Activated CD4-positive, alpha-beta T cell treated with anti-CD3 and anti-CD28 coated beads, Interleukin-2, amount 50 U/mL, for 16 hours (primary cell): ENCODE data around the gene PNLIPRP1.

Source experiments
- DNase-seq: peaks from one replicate; pipeline ENCODE4 v3.0.0-alpha.2; 2020

Gene PNLIPRP1

DNA sequence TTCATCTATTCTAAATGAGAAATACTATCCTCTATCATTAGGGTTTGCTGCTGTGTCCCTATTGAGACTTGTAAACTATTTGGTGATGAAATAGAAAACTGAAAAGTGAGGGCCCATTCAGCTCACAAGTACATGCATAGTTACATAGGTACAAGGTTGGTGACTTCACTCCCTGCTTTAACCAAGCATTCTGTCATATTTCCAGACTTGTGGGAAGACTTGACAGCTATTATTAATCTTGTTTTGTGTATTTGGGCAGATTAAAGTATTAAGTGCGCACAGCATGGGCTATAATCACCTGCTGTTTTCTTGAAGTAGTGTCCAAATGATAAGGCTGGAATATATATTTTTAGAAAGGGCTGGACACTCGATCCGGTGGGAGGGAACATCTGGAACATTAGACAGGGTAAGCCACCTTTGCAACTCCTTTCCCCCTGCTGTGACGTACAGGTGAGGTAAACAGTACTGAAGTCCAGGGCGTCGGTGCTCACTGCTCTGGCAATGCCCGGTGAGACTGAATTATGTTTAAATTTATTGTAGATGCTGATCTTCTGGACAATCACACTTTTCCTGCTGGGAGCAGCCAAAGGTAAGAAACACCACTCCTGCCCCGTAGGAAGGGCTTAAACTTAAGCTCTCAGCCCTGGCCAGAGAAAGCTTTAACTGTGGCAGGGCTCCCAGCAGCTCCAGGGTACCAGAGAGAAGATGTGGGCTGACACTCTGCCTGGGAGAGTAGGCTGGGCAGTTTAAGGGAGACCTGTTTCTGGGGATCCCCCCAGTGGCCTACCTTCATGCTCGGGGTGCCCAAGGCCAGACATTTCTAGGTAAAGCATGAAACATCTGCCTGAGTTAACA is at the start of gene PNLIPRP1:
TSS of gene PNLIPRP1 (plus strand) at position 370 of the 855 bp plus-strand sequence. CDS start at position 541, 171 bp downstream.
- DNase-seq, result no peak

- no peak for DNase-seq
Measured at GRCh38 chr10:116542007-116542677, 48.6 kb upstream of the PNLIPRP1 start.

DNA sequence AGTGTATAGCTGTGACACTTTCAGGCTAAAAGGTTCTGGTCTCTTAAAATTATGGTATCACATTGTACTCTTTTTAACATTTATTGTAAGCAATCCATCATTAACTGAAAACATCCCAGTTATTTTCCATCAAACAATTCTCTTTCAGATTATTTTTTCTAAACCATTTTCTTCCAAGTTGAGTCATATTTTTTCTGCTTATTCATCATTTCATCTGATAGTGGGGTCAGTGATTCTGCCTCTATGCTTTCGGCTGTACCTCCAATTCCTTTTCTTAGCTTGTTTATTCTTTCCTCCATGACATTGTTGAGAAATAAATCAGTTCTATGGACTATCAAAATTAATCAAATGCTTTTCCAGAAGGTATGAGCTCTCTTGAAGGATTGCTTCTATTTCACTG is 45.6 kb upstream of the PNLIPRP1 start:
- no peak for DNase-seq

- DNase-seq, result no peak
Measured at GRCh38 chr10:116545756-116546155, 45.0 kb upstream of the PNLIPRP1 start, which contains the start of gene PNLIP. PNLIP (plus strand) TSS chr10:116545931; CDS start chr10:116546093, 162 bp downstream.

DNA sequence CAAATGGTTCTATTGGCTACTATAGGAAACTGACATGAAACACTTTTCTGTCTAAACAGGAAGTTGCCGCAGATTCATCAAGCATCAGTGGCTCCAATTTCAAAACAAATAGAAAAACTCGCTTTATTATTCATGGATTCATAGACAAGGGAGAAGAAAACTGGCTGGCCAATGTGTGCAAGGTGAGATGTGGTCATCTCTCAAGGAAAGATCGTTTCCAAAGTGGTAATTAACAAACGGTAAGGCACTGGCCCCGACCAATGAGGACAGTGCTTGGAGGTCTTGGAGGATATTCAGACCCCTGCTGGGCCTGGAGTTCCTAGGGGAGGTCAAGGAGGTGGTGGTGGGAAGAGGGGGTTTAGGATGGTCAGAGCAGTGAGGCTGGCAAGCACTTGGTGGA is 42.5 kb upstream of the PNLIPRP1 start:
- no peak for DNase-seq

GRCh38 chr10:116553378-116553980 is 37.3 kb upstream of the PNLIPRP1 start:
- DNase-seq, result no peak

- DNase-seq, result no peak
Measured at GRCh38 chr10:116554628-116555027, 36.1 kb upstream of the PNLIPRP1 start.

- no peak for DNase-seq
Measured at GRCh38 chr10:116555880-116556279, 34.9 kb upstream of the PNLIPRP1 start.

GRCh38 chr10:116557305-116557880 is 33.4 kb upstream of the PNLIPRP1 start:
- DNase-seq, result no peak

DNA sequence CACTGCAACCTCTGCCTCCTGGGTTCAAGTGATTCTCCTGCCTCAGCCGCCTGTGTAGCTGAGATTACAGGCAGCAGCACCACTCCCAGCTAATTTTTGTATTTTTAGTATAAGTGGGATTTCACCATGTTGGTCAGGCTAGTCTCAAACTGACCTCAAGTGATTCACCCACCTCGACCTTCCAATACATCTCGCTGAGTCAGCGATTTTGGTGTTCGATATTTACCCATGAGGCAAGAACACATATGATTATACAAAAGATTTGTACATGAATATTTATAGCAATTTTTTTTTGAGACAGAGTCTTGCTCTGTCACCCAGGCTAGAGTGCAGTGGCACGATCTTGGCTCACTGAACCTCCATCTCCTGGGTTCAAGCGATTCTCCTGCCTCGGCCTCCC is 25.2 kb upstream of the PNLIPRP1 start:
- DNase-seq, result no peak

DNA sequence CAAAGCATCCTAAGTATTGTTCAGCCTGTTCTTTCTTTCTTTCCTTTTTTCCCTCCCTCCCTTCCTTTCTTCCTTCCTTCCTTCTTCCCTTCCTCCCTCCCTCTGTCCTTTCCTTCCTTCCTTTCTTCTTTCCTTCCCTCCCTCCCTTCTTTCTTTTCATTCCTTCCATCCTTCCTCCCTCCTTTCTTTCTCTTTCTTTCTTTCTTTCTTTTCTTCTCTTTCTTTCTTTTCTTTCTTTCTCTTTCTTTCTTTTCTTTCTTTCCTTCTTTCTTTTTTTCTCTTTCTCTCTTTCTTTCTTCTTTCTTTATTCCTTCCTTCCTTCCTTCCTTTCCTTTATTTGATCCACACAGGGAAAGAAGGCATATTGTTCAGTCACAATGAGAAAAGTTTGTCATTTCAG is 23.8 kb upstream of the PNLIPRP1 start:
- DNase-seq, result no peak

GRCh38 chr10:116567335-116567734 is 23.4 kb upstream of the PNLIPRP1 start:
- DNase-seq, result no peak

- no peak for DNase-seq
Measured at GRCh38 chr10:116574797-116575196, 16.0 kb upstream of the PNLIPRP1 start.

DNA sequence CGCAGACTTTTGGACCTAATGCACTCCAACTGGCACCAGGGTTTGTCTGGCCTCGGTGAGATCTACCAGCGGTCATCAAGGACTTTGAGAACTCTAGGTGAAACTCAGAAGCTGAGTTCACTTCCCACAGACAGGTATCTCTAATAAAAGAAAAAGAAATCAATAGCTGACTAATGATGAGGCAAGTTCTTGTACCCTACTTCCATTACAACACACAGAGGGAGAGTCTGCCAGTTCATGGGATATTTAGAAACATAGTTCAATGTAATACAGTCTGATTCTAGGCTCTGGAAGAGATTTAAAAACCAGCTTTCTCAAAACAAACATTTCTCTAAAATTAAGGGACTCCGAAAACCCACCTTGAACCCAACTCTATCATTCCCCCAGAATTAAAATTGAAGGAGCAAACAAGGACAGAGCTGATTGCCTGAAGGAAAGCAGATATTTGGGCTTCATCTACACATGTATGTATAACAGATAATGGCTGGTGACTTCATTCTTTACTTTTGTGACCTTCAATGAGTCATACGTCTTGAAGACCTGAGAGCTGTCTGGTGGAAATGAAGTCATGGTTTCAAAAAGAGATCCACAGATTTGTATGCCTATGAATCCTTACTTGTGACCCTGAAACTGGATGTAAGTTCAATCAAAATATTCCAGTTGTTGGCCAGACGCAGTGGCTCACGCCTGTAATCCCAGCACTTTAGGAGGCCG is 2.7 kb upstream of the PNLIPRP1 start:
- DNase-seq, result no peak

GRCh38 chr10:116588995-116589394 is 1.8 kb upstream of the PNLIPRP1 start:
- DNase-seq, result no peak

DNA sequence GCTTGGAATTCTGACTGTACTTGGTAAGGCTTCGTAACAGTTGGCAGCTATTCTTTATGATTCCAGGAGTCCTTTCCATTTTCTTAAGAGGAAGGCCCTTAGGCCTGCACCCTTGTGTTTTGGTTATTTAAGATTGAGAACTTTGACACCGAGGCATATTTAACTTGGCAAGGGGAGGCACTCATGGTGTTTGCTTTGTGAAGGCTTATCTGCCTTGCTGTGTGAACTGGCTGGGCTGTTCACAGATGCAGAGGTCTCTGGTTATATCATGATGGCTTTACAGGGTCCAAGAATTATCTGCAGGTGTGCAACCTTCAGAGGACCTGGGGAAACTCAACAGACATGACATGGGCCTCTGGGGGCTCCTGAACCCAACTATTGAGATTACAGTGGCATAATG is 833 bp upstream of the PNLIPRP1 start:
- no peak for DNase-seq

GRCh38 chr10:116593139-116593740 is 2.5 kb downstream of the PNLIPRP1 start:
- DNase-seq, result no peak

GRCh38 chr10:116594525-116595035 is 3.8 kb downstream of the PNLIPRP1 start:
- DNase-seq, result no peak

DNA sequence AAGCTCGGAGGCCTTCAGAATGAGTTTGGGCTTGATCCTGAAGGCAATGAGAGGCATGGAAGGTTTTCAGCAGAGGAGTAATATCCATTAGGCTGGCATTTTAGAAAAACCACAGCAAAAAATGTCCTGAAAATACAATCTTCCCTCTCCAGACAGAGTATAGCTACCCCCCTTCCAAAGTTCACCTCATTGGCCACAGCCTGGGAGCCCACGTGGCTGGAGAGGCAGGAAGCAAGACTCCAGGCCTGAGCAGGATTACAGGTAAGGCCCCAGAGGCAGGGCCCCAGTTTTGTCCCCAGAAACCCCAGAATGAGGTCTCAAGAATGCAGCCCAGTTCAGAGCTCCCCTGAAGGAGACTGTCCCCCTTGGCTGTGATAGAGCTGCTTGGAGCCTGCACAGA is 5.3 kb downstream of the PNLIPRP1 start:
- no peak for DNase-seq

- DNase-seq, result no peak
Measured at GRCh38 chr10:116597543-116597942, 6.8 kb downstream of the PNLIPRP1 start.

DNA sequence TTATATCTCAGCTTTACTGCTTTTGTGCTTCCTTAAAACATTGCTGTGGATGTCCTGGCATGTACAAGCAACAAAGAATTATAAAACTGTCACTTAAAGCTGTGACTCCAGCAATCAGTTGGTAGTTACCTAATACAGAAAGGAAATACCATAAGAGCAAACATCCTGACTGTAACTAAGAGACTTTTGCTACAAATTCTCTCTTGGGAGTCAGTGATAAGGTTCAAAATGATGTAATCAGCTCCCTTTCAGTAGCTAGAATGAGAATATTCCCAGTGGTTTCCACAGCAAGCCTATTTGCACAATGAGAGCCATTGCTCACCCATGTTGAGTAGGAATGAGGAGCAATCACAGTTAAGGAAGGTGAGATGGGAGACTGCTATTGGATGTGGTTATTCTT is 7.6 kb downstream of the PNLIPRP1 start:
- DNase-seq, result no peak

DNA sequence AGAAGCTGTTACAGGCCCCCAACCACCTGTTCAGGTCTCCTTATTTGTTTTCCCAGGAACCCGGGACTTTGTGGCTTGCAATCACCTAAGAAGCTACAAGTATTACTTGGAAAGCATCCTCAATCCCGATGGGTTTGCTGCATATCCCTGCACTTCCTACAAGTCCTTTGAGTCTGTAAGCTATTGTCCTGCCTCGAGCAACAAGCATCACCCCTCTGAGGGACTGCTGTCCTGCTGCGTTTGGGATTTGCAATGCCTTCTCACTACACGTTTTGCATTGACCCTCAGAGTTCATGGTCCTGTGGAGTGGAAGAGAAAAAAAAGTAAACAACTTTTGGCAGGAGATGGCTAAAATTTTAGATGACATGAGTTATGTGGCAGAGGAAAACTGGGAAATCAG is 9.2 kb downstream of the PNLIPRP1 start:
- DNase-seq, result no peak
